Endothelial cell of umbilical vein (primary cell): Measurements from ENCODE around the gene TPT1. TPM values are rescaled to one million over a fixed set of nuclear protein-coding genes. Genes with fewer than 3 reads are reported as not detected.

Experiments
- BruUV-seq: library from RNA; stranded (reverse); fragments of 400-500 nt; replicated peaks from 2 replicates; lab custom pipeline; 2021; lab: Mats Ljungman, UMichigan
- CTCF ChIA-PET: fragments of 300-600, 350-600 bp; sonication (Branson Sonifier 250); formaldehyde crosslinking; loops from one replicate; lab custom pipeline; 2021; ENCODE audit warnings: antibody characterized with exemption, inconsistent platforms; lab: Charles Lee
- POLR2A ChIA-PET: fragments of 300-600, 350-600 bp; sonication (Branson Sonifier 250); formaldehyde crosslinking; loops from one replicate; lab custom pipeline; 2021; ENCODE audit warnings: antibody characterized with exemption, inconsistent platforms; lab: Charles Lee
- DNase-seq: peaks from one replicate; pipeline ENCODE4 v3.0.0-alpha.2; 2011; ENCODE audit warnings: low read depth, low spot score
- FAIRE-seq: peaks from 2 replicates; lab custom pipeline; 2011; peaks lifted over from hg19 to GRCh38; lab: Jason Lieb, UNC
- H2AFZ ChIP-seq: 2 replicates; pipeline ENCODE4 v1.6.0; 2012; ENCODE audit warnings: low read depth, low read length, control low read depth, inconsistent platforms
- H3K27ac ChIP-seq: 2 replicates; pipeline ENCODE4 v1.5.1; 2011; ENCODE audit warnings: low read depth, mild to moderate bottlenecking, control low read depth, low read length, moderate library complexity; ENCODE audit not compliant: insufficient read depth
- H3K27me3 ChIP-seq, 2 experiments: 2 replicates each; pipeline versions ENCODE4 v1.6.0 to v1.6.1; 2011; ENCODE audit warnings: low read length in 2 of 2, mixed read lengths in 1 of 2; ENCODE audit not compliant: control insufficient read depth in 2 of 2, insufficient read depth in 2 of 2
- H3K36me3 ChIP-seq, 2 experiments: 2 replicates in 1 of 2; 3 replicates in 1 of 2; pipeline ENCODE4 v1.5.1; 2011; ENCODE audit warnings: low read length in 2 of 2, mild to moderate bottlenecking in 1 of 2, moderate library complexity in 1 of 2; ENCODE audit not compliant: control insufficient read depth in 2 of 2, insufficient read depth in 2 of 2; ENCODE audit errors: extremely low read depth in 1 of 2
- H3K4me1 ChIP-seq: 3 replicates; pipeline ENCODE4 v1.5.1; 2011; ENCODE audit warnings: mild to moderate bottlenecking, low read length; ENCODE audit not compliant: control insufficient read depth, insufficient read depth; ENCODE audit errors: extremely low read depth
- H3K4me2 ChIP-seq: 2 replicates; pipeline ENCODE4 v1.6.1; 2011; ENCODE audit warnings: low read length, control low read depth, mixed read lengths; ENCODE audit not compliant: insufficient read depth
- H3K4me3 ChIP-seq, 3 experiments: fragments of 200-600 bp in 1 of 3; sonication (generic), shearing (Covaris generic) in 1 of 3; replicated peaks in 1 of 3; 2 replicates each; pipeline ENCODE4 v1.5.1; 2011 to 2016; ENCODE audit warnings: control low read depth in 3 of 3, low read length in 3 of 3, mild to moderate bottlenecking in 2 of 3, inconsistent platforms in 1 of 3, low read depth in 1 of 3, moderate library complexity in 1 of 3; ENCODE audit not compliant: insufficient read depth in 1 of 3
- H3K79me2 ChIP-seq: 2 replicates; pipeline ENCODE4 v1.6.0; 2012; ENCODE audit warnings: low read length, inconsistent platforms; ENCODE audit not compliant: control insufficient read depth, insufficient read depth
- H3K9ac ChIP-seq: replicated peaks from 2 replicates; pipeline ENCODE3; 2011; ENCODE audit warnings: low read length, control low read depth; ENCODE audit not compliant: insufficient read depth; ENCODE audit errors: extremely low read depth
- H3K9me1 ChIP-seq: replicated peaks from 3 replicates; pipeline ENCODE4 v1.6.0; 2011; ENCODE audit warnings: mild to moderate bottlenecking, low read length; ENCODE audit not compliant: control insufficient read depth, insufficient read depth; ENCODE audit errors: extremely low read depth
- H3K9me3 ChIP-seq: replicated peaks from 2 replicates; pipeline ENCODE4 v1.5.1; 2012; ENCODE audit warnings: low read length, inconsistent platforms; ENCODE audit not compliant: control insufficient read depth, insufficient read depth
- H4K20me1 ChIP-seq: replicated peaks from 2 replicates; pipeline ENCODE3; 2011; ENCODE audit warnings: mild to moderate bottlenecking, low read length; ENCODE audit not compliant: control insufficient read depth, insufficient read depth; ENCODE audit errors: extremely low read depth
- CTCF ChIP-seq, 2 donors: IDR thresholded peaks; 1 replicate in 1 of 2; 2 replicates in 1 of 2; pipeline ENCODE4 v1.5.1; 2011; ENCODE audit warnings: low read length in 2 of 2, mild to moderate bottlenecking in 2 of 2, moderate library complexity in 2 of 2, control low read depth in 1 of 2, inconsistent platforms in 1 of 2, low read depth in 1 of 2; ENCODE audit not compliant: insufficient read depth in 1 of 2; ENCODE audit errors: extremely low read depth in 1 of 2
- EZH2 ChIP-seq: IDR thresholded peaks from 2 replicates; pipeline ENCODE4 v1.6.1; 2012; ENCODE audit warnings: borderline replicate concordance, low read depth, mild to moderate bottlenecking, moderate library complexity, low read length, inconsistent platforms; ENCODE audit not compliant: severe bottlenecking
- FOS ChIP-seq: IDR thresholded peaks from 2 replicates; pipeline ENCODE4 v1.6.1; 2011; ENCODE audit warnings: mild to moderate bottlenecking, low read length, moderate library complexity, borderline replicate concordance; ENCODE audit not compliant: insufficient read depth
- JUN ChIP-seq: IDR thresholded peaks from 2 replicates; pipeline ENCODE4 v1.6.1; 2011; ENCODE audit warnings: borderline replicate concordance, low read depth; ENCODE audit not compliant: insufficient read length, insufficient read depth
- POLR2A ChIP-seq: IDR thresholded peaks from 2 replicates; pipeline ENCODE4 v1.6.1; 2012; ENCODE audit warnings: low read depth, mild to moderate bottlenecking, control low read depth, low read length
- POLR2AphosphoS5 ChIP-seq: IDR thresholded peaks from 2 replicates; pipeline ENCODE4 v1.6.1; 2012; ENCODE audit warnings: low read depth, mild to moderate bottlenecking, control low read depth, low read length, moderate library complexity; ENCODE audit not compliant: insufficient read depth
- dilution Hi-C: fragments of 300-500 bp; cut with MboI; formaldehyde crosslinking; loops from one replicate; pipeline ENCODE4 v1.15.0; 2019; ENCODE audit warnings: low sequenced_read_pairs; ENCODE audit not compliant: extremely low pct_ligation_motif_present
- intact Hi-C: fragments of 100-400 bp; cut with micrococcal nuclease; formaldehyde crosslinking; loops from one replicate; pipeline ENCODE4 v1.10.0; 2022
- polyA plus RNA-seq, 4 experiments: library from polyadenylated mRNA; depleted of rRNA in 3 of 4; stranded (reverse) in 3 of 4; unstranded in 1 of 4; fragments of >200 nt; gene quantifications; 2 replicates each; pipeline versions ENCODE4 v1.2.1 to v1.2.3, GENCODE V29; 2011 to 2012; ENCODE audit warnings: missing spikeins in 1 of 4
- total RNA-seq: library from RNA; stranded (reverse); gene quantifications from 2 replicates; pipeline ENCODE4 v1.2.3, GENCODE V29; 2021
- TF ChIP-seq, protein P1 (sequence below): IDR thresholded peaks from 2 replicates; pipeline ENCODE4 v1.6.1; 2011; ENCODE audit not compliant: insufficient read depth, insufficient read length

The TPT1 gene
- total and polyA plus RNA-seq, 2 donors (not counting 3 experiments of a cell fraction or from before 2014, with no cell fraction given): 2,993 to 4,330 TPM

- H3K9ac ChIP-seq: no peak overlapping the region
- H3K27me3 ChIP-seq: no peaks in the 10 kb centered on the region
- H3K4me1 ChIP-seq: peaks cover 9% of the 10 kb centered on the region
- no peak overlapping the region for H3K4me3 ChIP-seq
- TF ChIP-seq POLR2AphosphoS5: no peak
- TF ChIP-seq POLR2A: no peak
- no peak for TF ChIP-seq JUN
- no peak for TF ChIP-seq FOS
- TF ChIP-seq, protein P1, sequence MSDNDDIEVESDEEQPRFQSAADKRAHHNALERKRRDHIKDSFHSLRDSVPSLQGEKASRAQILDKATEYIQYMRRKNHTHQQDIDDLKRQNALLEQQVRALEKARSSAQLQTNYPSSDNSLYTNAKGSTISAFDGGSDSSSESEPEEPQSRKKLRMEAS: no peak
- TF ChIP-seq EZH2: no peak
- H3K9me3 ChIP-seq: no peaks in the 10 kb centered on the region
- CTCF ChIA-PET: interaction anchor here (0.6 kb wide), 1 partner anchor 49 kb away, joined by 3 read pairs; no protein-coding TSS in a partner anchor
- no peak overlapping the region for H2AFZ ChIP-seq
- no peak overlapping the region for H3K4me2 ChIP-seq
- dilution Hi-C loops: no loop called here
- H3K27ac ChIP-seq: no peak overlapping the region
- POLR2A ChIA-PET: interaction anchor here (1.1 kb wide), 1 partner anchor 25 kb away, joined by 3 read pairs; no protein-coding TSS in a partner anchor
- no peaks in the 10 kb centered on the region for H3K79me2 ChIP-seq
- no peaks in the 10 kb centered on the region for H4K20me1 ChIP-seq
- no peak for FAIRE-seq
- peaks cover 0 to 2% of the 10 kb centered on the region in 2 experiments for H3K36me3 ChIP-seq
- BruUV-seq: no TSS peak
- intact Hi-C loops: no loop called here
- no peak for DNase-seq
- no peaks in the 10 kb centered on the region for H3K9me1 ChIP-seq
Measured at GRCh38 chr13:45364876-45365557, 24.0 kb upstream of the TPT1 start.

GRCh38 chr13:45362939-45363338 is 22.0 kb upstream of the TPT1 start:
- Histone ChIP-seq H3K9me1 (no peaks in the 10 kb centered on the region), H2AFZ (no peak overlapping the region), H3K27ac (no peak overlapping the region), H3K4me1 (peaks cover 6% of the 10 kb centered on the region), H3K4me3 (no peak overlapping the region), H3K27me3 (no peaks in the 10 kb centered on the region), H3K36me3 (peaks cover 0 to 2% of the 10 kb centered on the region in 2 experiments), H3K79me2 (no peaks in the 10 kb centered on the region), H3K9me3 (no peaks in the 10 kb centered on the region), H3K9ac (no peak overlapping the region), H3K4me2 (no peak overlapping the region), H4K20me1 (no peaks in the 10 kb centered on the region)
- ChIA-PET POLR2A (no interaction called here), CTCF (no interaction called here)
- FAIRE-seq (no peak), DNase-seq (no peak)
- peak in 1 of 2 donors; percentile 5 for TF ChIP-seq CTCF (IDR thresholded peaks at IDR 0.05; ENCODE audit: extremely low read depth in 1 of 2, insufficient read depth in 1 of 2, low read depth in 1 of 2, low read length in 2 of 2)
- TF ChIP-seq, protein P1: no peak
- intact Hi-C loops: no loop called here
- BruUV-seq: no TSS peak
- dilution Hi-C loops: no loop called here
